ENCODE measurements around the gene SYNGAP1.

DNA sequence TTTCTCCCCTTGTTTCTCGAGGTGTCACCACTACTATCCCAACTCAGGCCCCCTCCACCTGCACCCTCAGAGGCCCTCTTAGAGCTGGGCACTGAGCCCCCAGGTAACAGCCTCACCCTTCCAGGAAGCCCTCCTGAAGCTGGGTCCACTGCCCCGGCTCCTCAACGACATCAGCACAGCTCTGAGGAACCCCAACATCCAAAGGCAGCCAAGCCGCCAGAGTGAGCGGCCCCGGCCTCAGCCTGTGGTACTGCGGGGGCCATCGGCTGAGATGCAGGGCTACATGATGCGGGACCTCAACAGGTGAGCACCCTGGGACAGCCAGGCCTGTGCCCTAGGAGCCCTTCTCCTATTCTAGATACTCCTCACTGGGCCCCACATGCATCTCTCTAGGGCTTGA is 21.6 kb downstream of the SYNGAP1 start:
- TF ChIP-seq, protein P1, sequence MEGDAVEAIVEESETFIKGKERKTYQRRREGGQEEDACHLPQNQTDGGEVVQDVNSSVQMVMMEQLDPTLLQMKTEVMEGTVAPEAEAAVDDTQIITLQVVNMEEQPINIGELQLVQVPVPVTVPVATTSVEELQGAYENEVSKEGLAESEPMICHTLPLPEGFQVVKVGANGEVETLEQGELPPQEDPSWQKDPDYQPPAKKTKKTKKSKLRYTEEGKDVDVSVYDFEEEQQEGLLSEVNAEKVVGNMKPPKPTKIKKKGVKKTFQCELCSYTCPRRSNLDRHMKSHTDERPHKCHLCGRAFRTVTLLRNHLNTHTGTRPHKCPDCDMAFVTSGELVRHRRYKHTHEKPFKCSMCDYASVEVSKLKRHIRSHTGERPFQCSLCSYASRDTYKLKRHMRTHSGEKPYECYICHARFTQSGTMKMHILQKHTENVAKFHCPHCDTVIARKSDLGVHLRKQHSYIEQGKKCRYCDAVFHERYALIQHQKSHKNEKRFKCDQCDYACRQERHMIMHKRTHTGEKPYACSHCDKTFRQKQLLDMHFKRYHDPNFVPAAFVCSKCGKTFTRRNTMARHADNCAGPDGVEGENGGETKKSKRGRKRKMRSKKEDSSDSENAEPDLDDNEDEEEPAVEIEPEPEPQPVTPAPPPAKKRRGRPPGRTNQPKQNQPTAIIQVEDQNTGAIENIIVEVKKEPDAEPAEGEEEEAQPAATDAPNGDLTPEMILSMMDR (conservative IDR thresholded peaks at IDR 0.05; ENCODE audit: low read depth, low read length): no peak
- TF ChIP-seq MAFK (IDR thresholded peaks at IDR 0.05; ENCODE audit: low read depth, low read length) (no peak), RFX5 (IDR thresholded peaks at IDR 0.05; ENCODE audit: low read depth, low read length) (no peak), POLR2A (IDR thresholded peaks at IDR 0.05; ENCODE audit: low read depth, low read length) (no peak), CEBPB (IDR thresholded peaks at IDR 0.05; ENCODE audit: low read depth, low read length) (no peak), RAD21 (IDR thresholded peaks at IDR 0.05; ENCODE audit: low read length) (no peak), MAZ (IDR thresholded peaks at IDR 0.05; ENCODE audit: borderline replicate concordance, low read depth, low read length) (no peak)
- TF ChIP-seq, protein P2, sequence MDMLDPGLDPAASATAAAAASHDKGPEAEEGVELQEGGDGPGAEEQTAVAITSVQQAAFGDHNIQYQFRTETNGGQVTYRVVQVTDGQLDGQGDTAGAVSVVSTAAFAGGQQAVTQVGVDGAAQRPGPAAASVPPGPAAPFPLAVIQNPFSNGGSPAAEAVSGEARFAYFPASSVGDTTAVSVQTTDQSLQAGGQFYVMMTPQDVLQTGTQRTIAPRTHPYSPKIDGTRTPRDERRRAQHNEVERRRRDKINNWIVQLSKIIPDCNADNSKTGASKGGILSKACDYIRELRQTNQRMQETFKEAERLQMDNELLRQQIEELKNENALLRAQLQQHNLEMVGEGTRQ (IDR thresholded peaks at IDR 0.05; ENCODE audit: low read depth, low read length): no peak
